Measurements from ENCODE around the gene MGAT3. TPM values are rescaled to one million over a fixed set of nuclear protein-coding genes. Genes with fewer than 3 reads are reported as not detected.
A peak's percentile ranks its signal among the peaks of the same experiment; 100 is the strongest.

The MGAT3 gene
- total and polyA plus RNA-seq, 2 donors from 2014 or later, result 2.7 to 5.4 TPM

DNA sequence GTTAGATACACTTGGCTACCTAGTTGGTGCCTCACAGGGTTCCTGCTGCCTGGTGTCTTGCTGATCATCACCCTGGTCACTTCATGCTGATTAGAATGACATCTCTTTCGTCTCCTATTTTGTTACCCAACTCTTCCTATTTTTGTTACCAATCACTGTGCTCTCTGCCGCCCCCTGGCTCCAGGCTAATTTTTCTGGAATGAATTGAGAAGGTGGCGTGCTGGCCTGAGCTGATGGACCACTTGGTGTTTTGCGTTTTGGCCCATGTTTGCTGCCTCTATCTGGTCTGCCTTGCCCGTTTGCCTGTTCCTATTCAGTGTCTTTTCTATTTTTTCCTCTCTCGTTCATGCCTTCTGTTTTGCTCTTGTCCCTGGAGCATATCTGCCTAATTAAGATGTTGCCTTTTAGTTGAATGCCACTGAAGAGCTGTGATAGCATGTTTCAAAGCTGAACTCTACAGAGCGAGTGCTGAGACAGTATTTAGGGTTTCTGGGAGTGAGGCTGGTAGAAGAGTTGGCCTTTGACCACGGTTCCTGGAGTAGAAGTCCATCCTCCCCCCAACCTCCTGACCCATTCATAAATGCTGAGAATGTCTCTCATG is 57.7 kb downstream of the MGAT3 start:
- intact Hi-C loops (cut with DNase I), result loop anchor here (10.0 kb wide), 1 partner anchor 110 kb away; no protein-coding TSS in a partner anchor
- FAIRE-seq, result no peak
- Histone ChIP-seq H3K9ac (ENCODE audit: low read length in 3 of 3) (no peak overlapping the region), H3K27ac (ENCODE audit: low read depth in 2 of 2, low read length in 2 of 2) (no peak overlapping the region), H3K9me3 (ENCODE audit: control insufficient read depth in 2 of 3, insufficient read depth in 1 of 3, low read length in 3 of 3) (no peaks in the 10 kb centered on the region), H3K4me1 (ENCODE audit: control insufficient read depth in 2 of 3, insufficient read depth in 2 of 3, low read depth in 1 of 3, low read length in 3 of 3) (peaks cover 5 to 17% (median 5%) of the 10 kb centered on the region in 3 donors), H3K4me3 (ENCODE audit: low read length in 3 of 3) (no peak overlapping the region), H3K27me3 (ENCODE audit: control insufficient read depth, insufficient read depth, low read length) (no peaks in the 10 kb centered on the region), H3K36me3 (ENCODE audit: control insufficient read depth in 2 of 3, insufficient read depth in 3 of 3, low read length in 3 of 3) (peaks cover 11 to 46% (median 41%) of the 10 kb centered on the region in 3 donors)
- peak in 4 of 5 donors; percentile 48 to 69 (median 62) for DNase-seq
- TF ChIP-seq, protein P1, sequence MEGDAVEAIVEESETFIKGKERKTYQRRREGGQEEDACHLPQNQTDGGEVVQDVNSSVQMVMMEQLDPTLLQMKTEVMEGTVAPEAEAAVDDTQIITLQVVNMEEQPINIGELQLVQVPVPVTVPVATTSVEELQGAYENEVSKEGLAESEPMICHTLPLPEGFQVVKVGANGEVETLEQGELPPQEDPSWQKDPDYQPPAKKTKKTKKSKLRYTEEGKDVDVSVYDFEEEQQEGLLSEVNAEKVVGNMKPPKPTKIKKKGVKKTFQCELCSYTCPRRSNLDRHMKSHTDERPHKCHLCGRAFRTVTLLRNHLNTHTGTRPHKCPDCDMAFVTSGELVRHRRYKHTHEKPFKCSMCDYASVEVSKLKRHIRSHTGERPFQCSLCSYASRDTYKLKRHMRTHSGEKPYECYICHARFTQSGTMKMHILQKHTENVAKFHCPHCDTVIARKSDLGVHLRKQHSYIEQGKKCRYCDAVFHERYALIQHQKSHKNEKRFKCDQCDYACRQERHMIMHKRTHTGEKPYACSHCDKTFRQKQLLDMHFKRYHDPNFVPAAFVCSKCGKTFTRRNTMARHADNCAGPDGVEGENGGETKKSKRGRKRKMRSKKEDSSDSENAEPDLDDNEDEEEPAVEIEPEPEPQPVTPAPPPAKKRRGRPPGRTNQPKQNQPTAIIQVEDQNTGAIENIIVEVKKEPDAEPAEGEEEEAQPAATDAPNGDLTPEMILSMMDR (IDR thresholded peaks at IDR 0.05; ENCODE audit: borderline replicate concordance, extremely low read depth, insufficient read depth), result peak; percentile 54

DNA sequence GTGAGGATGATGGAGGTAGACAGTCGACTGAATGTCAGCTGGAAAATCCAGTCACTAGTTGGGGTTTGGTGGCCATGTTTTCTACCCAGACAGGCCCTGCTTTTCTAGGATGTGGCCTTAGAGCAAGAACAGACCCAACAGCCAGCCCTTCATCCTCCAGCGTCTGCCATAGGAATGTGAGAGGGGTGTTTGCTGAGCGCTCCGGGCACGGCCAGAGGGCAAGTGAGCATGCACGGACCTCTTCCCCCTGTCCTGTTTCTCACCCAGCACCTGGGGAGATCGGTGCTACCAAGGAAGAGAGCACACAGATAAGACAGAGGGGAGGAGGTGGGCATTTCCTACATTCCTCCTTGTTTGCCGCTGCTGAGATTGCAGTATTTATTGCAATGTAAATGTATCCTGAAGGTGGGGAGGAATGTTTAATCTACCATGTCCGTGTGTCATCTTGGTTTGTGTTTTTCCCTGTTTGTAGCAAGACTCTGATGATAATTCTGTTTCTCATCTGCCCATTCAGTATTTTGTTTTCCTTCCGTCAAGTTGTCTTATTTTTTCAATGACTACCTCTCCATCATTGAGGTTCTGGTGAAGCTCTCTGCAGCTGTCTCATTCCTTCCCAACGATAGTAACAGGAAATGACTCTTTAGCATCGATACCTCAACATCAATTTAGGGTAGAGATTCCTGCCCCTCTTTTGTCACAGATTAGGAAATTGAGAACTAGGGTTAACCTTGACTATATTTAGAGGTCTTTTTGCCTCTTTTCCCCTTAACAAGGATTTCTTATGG is 58.6 kb downstream of the MGAT3 start:
- no peak overlapping the region for H3K4me3 ChIP-seq (ENCODE audit: low read length in 3 of 3)
- H3K9ac ChIP-seq (ENCODE audit: low read length in 3 of 3), result no peak overlapping the region
- TF ChIP-seq, protein P1 (IDR thresholded peaks at IDR 0.05; ENCODE audit: borderline replicate concordance, extremely low read depth, insufficient read depth), result no peak
- H3K4me1 ChIP-seq (ENCODE audit: control insufficient read depth in 2 of 3, insufficient read depth in 2 of 3, low read depth in 1 of 3, low read length in 3 of 3), result peaks cover 5 to 17% (median 5%) of the 10 kb centered on the region in 3 donors
- no peaks in the 10 kb centered on the region for H3K9me3 ChIP-seq (ENCODE audit: control insufficient read depth in 2 of 3, insufficient read depth in 1 of 3, low read length in 3 of 3)
- no peak overlapping the region for H3K27ac ChIP-seq (ENCODE audit: low read depth in 2 of 2, low read length in 2 of 2)
- peak in 1 of 5 donors; percentile 18 for DNase-seq
- intact Hi-C loops (cut with DNase I), result loop anchor here (10.0 kb wide), 1 partner anchor 111 kb away; no protein-coding TSS in a partner anchor
- FAIRE-seq, result no peak
- peaks cover 10 to 39% (median 37%) of the 10 kb centered on the region in 3 donors for H3K36me3 ChIP-seq (ENCODE audit: control insufficient read depth in 2 of 3, insufficient read depth in 3 of 3, low read length in 3 of 3)
- no peaks in the 10 kb centered on the region for H3K27me3 ChIP-seq (ENCODE audit: control insufficient read depth, insufficient read depth, low read length)

DNA sequence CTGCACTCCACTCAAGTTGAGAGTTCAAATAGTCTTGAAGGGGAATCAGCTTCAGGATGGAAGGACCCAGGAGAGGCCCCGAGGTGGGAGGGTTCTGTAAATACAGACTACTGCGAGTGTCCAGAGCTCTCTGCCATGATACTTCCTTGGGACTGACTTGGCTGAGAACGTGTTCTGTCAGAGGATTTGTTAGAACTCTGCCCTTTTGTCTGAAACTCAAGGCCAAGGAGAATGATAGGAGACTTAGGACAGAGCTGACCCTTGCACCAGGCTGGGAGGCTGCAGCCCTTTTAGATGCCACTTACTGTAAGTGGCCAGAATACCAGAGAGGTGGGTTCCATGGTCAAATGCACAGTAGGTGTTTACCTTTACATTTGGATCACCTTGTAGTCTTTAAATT is 60.7 kb downstream of the MGAT3 start:
- FAIRE-seq, result no peak
- Histone ChIP-seq H3K27me3 (ENCODE audit: control insufficient read depth, insufficient read depth, low read length) (no peaks in the 10 kb centered on the region), H3K9ac (ENCODE audit: low read length in 3 of 3) (no peak overlapping the region), H3K4me1 (ENCODE audit: control insufficient read depth in 2 of 3, insufficient read depth in 2 of 3, low read depth in 1 of 3, low read length in 3 of 3) (peaks cover 5 to 27% (median 13%) of the 10 kb centered on the region in 3 donors), H3K4me3 (ENCODE audit: low read length in 3 of 3) (no peak overlapping the region), H3K9me3 (ENCODE audit: control insufficient read depth in 2 of 3, insufficient read depth in 1 of 3, low read length in 3 of 3) (no peaks in the 10 kb centered on the region), H3K36me3 (ENCODE audit: control insufficient read depth in 2 of 3, insufficient read depth in 3 of 3, low read length in 3 of 3) (peaks cover 15 to 36% (median 27%) of the 10 kb centered on the region in 3 donors), H3K27ac (ENCODE audit: low read depth in 2 of 2, low read length in 2 of 2) (no peak overlapping the region)
- intact Hi-C loops (cut with DNase I), result loop anchor here (10.0 kb wide), 1 partner anchor 113 kb away; no protein-coding TSS in a partner anchor
- TF ChIP-seq, protein P1 (IDR thresholded peaks at IDR 0.05; ENCODE audit: borderline replicate concordance, extremely low read depth, insufficient read depth), result no peak
- DNase-seq, result peak in 1 of 5 donors; percentile 9

Measured in kidney (tissue), 14 donors.